ENCODE results near the gene CYTH1. TPM values are rescaled to one million over a fixed set of nuclear protein-coding genes. Genes with fewer than 3 reads are reported as not detected.

Gene CYTH1
- total and polyA plus RNA-seq, 7 experiments from 2014 or later = 297 to 452 (median 418) TPM

GRCh38 chr17:78825696-78826095 lies 43.6 kb upstream of the CYTH1 start:
- H3K27me3 ChIP-seq (ENCODE audit: control insufficient read depth in 2 of 2, insufficient read depth in 2 of 2, low read length in 2 of 2) = no peaks in the 10 kb centered on the region
- no peak for DNase-seq
- H3K27me3 Mint-ChIP-seq = no peaks in the 10 kb centered on the region
- H3K4me3 Mint-ChIP-seq = peak overlapping the region in 3 of 10 donors; percentile 4 to 16 (median 9)
- peaks cover 32 to 94% (median 37%) of the 10 kb centered on the region in 3 experiments for H3K36me3 ChIP-seq (ENCODE audit: control insufficient read depth in 2 of 3, insufficient read depth in 3 of 3, low read length in 3 of 3)
- peaks cover 26 to 85% (median 59%) of the 10 kb centered on the region in 5 donors for H3K36me3 Mint-ChIP-seq
- no peaks in the 10 kb centered on the region for H3K9me3 ChIP-seq (ENCODE audit: control insufficient read depth in 2 of 3, low read length in 3 of 3)
- H3K4me3 ChIP-seq (ENCODE audit: low read length) = no peak overlapping the region
- CTCF ChIA-PET = interaction anchor here (1.0 kb wide), 1 partner anchor 117 kb away, joined by 3 read pairs; no protein-coding TSS in a partner anchor
- no peak for ATAC-seq
- POLR2A ChIA-PET = interaction anchor here (0.7 to 1.1 kb wide), 2 partner anchors 42 to 55 kb away, joined by 3 to 4 read pairs; no protein-coding TSS in a partner anchor
- peaks cover 0 to 4% of the 10 kb centered on the region in 2 donors for H3K4me1 ChIP-seq (ENCODE audit: control insufficient read depth in 2 of 2, insufficient read depth in 2 of 2, low read length in 2 of 2)
- peak overlapping the region; percentile 3 to 99 (median 90) for H3K27ac Mint-ChIP-seq
- peaks cover 0 to 4% (median 0%) of the 10 kb centered on the region in 11 donors for H3K9me3 Mint-ChIP-seq
- no peak overlapping the region for H3K27ac ChIP-seq (ENCODE audit: low read depth, low read length)
- H3K4me1 Mint-ChIP-seq = peaks cover 29 to 70% (median 45%) of the 10 kb centered on the region in 7 donors
- intact Hi-C loops (cut with micrococcal nuclease) = no loop called here

GRCh38 chr17:78824240-78824639 lies 42.2 kb upstream of the CYTH1 start:
- intact Hi-C loops (cut with micrococcal nuclease) = no loop called here
- ChIA-PET CTCF (no interaction called here), POLR2A (interaction anchor here (0.5 to 2.0 kb wide), 4 partner anchors 16 to 135 kb away, joined by 3 to 4 read pairs (median 4); no protein-coding TSS in a partner anchor)
- peaks cover 0 to 4% (median 0%) of the 10 kb centered on the region in 11 donors for H3K9me3 Mint-ChIP-seq
- Histone ChIP-seq H3K4me3 (ENCODE audit: low read length) (no peak overlapping the region), H3K27me3 (ENCODE audit: control insufficient read depth in 2 of 2, insufficient read depth in 2 of 2, low read length in 2 of 2) (no peaks in the 10 kb centered on the region), H3K4me1 (ENCODE audit: control insufficient read depth in 2 of 2, insufficient read depth in 2 of 2, low read length in 2 of 2) (peaks cover 12 to 17% of the 10 kb centered on the region in 2 donors), H3K27ac (ENCODE audit: low read depth, low read length) (no peak overlapping the region), H3K9me3 (ENCODE audit: control insufficient read depth in 2 of 3, low read length in 3 of 3) (no peaks in the 10 kb centered on the region), H3K36me3 (ENCODE audit: control insufficient read depth in 2 of 3, insufficient read depth in 3 of 3, low read length in 3 of 3) (peaks cover 26 to 90% (median 33%) of the 10 kb centered on the region in 3 experiments)
- DNase-seq (no peak), ATAC-seq (no peak)
- H3K27ac Mint-ChIP-seq = peak overlapping the region; percentile 25 to 99 (median 90)
- no peaks in the 10 kb centered on the region for H3K27me3 Mint-ChIP-seq
- peaks cover 22 to 82% (median 57%) of the 10 kb centered on the region in 5 donors for H3K36me3 Mint-ChIP-seq
- peaks cover 37 to 76% (median 50%) of the 10 kb centered on the region in 7 donors for H3K4me1 Mint-ChIP-seq
- peak overlapping the region in 5 of 10 donors; percentile 8 to 39 (median 25) for H3K4me3 Mint-ChIP-seq

DNA sequence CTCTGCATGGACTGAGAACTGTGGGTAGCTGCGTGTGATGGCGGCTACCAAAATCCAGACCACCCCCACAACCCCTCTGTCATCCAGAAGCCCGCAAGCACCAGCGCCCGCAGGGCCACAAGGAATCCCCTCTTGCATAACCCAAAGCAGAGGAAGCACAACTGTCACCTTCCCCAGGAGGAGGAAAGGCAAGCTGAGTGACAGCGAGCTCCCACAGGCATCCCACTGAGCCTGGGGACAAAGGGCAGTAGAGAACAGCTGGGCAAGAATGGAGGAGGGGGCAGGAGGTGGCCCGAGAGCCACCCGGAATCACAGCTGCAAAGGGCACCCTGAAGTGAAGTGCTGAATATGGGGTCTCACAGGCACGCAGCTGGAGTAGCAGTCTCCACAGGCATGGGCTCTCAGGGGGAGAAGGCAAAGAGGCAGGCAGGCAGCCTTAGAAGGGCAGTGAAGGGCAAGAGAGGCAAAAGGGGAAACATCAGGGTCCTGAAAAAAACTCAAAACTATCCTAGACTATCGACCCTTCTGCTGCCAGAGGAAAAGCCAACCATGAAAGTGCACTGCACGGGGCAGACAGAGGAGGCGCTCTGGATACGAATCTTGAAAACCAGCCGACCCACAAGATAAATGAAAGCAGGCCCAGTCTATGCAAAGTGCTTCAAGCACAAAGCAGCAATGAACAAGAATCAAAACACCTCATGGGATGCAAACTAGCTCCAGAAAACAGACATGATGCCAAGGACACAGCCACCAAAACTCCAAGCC lies 41.4 kb upstream of the CYTH1 start:
- no peaks in the 10 kb centered on the region for H3K27me3 Mint-ChIP-seq
- peaks cover 21 to 81% (median 61%) of the 10 kb centered on the region in 5 donors for H3K36me3 Mint-ChIP-seq

GRCh38 chr17:78822552-78822951 lies 40.5 kb upstream of the CYTH1 start:
- peaks cover 0 to 2% (median 0%) of the 10 kb centered on the region in 11 donors for H3K9me3 Mint-ChIP-seq
- Histone ChIP-seq H3K36me3 (ENCODE audit: control insufficient read depth in 2 of 3, insufficient read depth in 3 of 3, low read length in 3 of 3) (peaks cover 33 to 80% (median 39%) of the 10 kb centered on the region in 3 experiments), H3K9me3 (ENCODE audit: control insufficient read depth in 2 of 3, low read length in 3 of 3) (no peaks in the 10 kb centered on the region), H3K4me1 (ENCODE audit: control insufficient read depth in 2 of 2, insufficient read depth in 2 of 2, low read length in 2 of 2) (peaks cover 27 to 32% of the 10 kb centered on the region in 2 donors), H3K27ac (ENCODE audit: low read depth, low read length) (no peak overlapping the region), H3K27me3 (ENCODE audit: control insufficient read depth in 2 of 2, insufficient read depth in 2 of 2, low read length in 2 of 2) (no peaks in the 10 kb centered on the region), H3K4me3 (ENCODE audit: low read length) (no peak overlapping the region)
- H3K4me3 Mint-ChIP-seq = peak overlapping the region in 4 of 10 donors; percentile 6 to 50 (median 24)
- DNase-seq (no peak), ATAC-seq (no peak)
- no peaks in the 10 kb centered on the region for H3K27me3 Mint-ChIP-seq
- H3K27ac Mint-ChIP-seq = peak overlapping the region; percentile 68 to 99 (median 94)
- CTCF ChIA-PET = interaction anchor here (0.7 kb wide), 1 partner anchor 14 kb away, joined by 3 read pairs; no protein-coding TSS in a partner anchor
- peaks cover 44 to 86% (median 59%) of the 10 kb centered on the region in 7 donors for H3K4me1 Mint-ChIP-seq
- intact Hi-C loops (cut with micrococcal nuclease) = no loop called here
- POLR2A ChIA-PET = interaction anchor here (2.0 kb wide), 1 partner anchor 63 kb away, joined by 4 read pairs; no protein-coding TSS in a partner anchor
- H3K36me3 Mint-ChIP-seq = peaks cover 16 to 74% (median 53%) of the 10 kb centered on the region in 5 donors

More for the DNA sequence above, 41.4 kb upstream of the CYTH1 start:
- no peak for ATAC-seq
- no peaks in the 10 kb centered on the region for H3K9me3 ChIP-seq (ENCODE audit: control insufficient read depth in 2 of 3, low read length in 3 of 3)
- intact Hi-C loops (cut with micrococcal nuclease) = no loop called here
- H3K27me3 ChIP-seq (ENCODE audit: control insufficient read depth in 2 of 2, insufficient read depth in 2 of 2, low read length in 2 of 2) = no peaks in the 10 kb centered on the region
- Mint-ChIP-seq H3K4me1 (peaks cover 44 to 83% (median 56%) of the 10 kb centered on the region in 7 donors), H3K4me3 (peak overlapping the region in 2 of 10 donors; percentile 25 to 39), H3K9me3 (peaks cover 0 to 5% (median 0%) of the 10 kb centered on the region in 11 donors), H3K27ac (peak overlapping the region in 8 of 9 donors; percentile 77 to 99 (median 95))
- POLR2A ChIA-PET = interaction anchor here (0.5 to 2.0 kb wide), 4 partner anchors 17 to 136 kb away, joined by 3 to 4 read pairs (median 4); no protein-coding TSS in a partner anchor
- H3K4me1 ChIP-seq (ENCODE audit: control insufficient read depth in 2 of 2, insufficient read depth in 2 of 2, low read length in 2 of 2) = peaks cover 18 to 23% of the 10 kb centered on the region in 2 donors
- H3K36me3 ChIP-seq (ENCODE audit: control insufficient read depth in 2 of 3, insufficient read depth in 3 of 3, low read length in 3 of 3) = peaks cover 27 to 83% (median 33%) of the 10 kb centered on the region in 3 experiments
- no peak overlapping the region for H3K4me3 ChIP-seq (ENCODE audit: low read length)
- H3K27ac ChIP-seq (ENCODE audit: low read depth, low read length) = peak overlapping the region; percentile 18
- no peak for DNase-seq
- CTCF ChIA-PET = no interaction called here

DNA sequence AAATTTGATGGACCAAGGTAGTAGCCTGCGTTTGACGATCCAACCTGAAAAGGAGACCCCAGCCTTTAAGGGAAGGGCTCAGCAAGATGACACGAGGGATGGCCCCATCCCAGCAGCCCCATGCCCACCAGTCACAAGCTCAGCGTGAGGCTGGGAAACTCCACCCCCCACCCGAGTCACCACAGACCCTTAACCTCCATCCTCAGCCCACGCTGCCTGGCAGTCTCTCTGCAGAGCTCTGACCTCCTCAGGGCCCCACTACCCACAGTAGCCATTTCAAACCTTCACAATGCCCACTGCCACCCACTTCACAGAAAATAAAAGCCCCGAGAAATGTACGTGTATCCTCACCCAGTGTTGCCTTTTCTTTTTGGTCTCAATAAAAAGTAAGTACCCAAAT lies 39.9 kb upstream of the CYTH1 start:
- Mint-ChIP-seq H3K36me3 (peaks cover 19 to 74% (median 51%) of the 10 kb centered on the region in 5 donors), H3K27me3 (no peaks in the 10 kb centered on the region), H3K4me1 (peaks cover 49 to 92% (median 65%) of the 10 kb centered on the region in 7 donors), H3K9me3 (peaks cover 0 to 2% (median 0%) of the 10 kb centered on the region in 11 donors), H3K4me3 (no peak overlapping the region), H3K27ac (peak overlapping the region; percentile 38 to 99 (median 94))
- ChIA-PET CTCF (interaction anchor here (0.6 to 0.7 kb wide), 2 partner anchors 14 to 16 kb away, joined by 3 read pairs; no protein-coding TSS in a partner anchor), POLR2A (no interaction called here)
- no peak for DNase-seq
- Histone ChIP-seq H3K36me3 (ENCODE audit: control insufficient read depth in 2 of 3, insufficient read depth in 3 of 3, low read length in 3 of 3) (peaks cover 29 to 75% (median 39%) of the 10 kb centered on the region in 3 experiments), H3K27ac (ENCODE audit: low read depth, low read length) (peak overlapping the region; percentile 30), H3K4me3 (ENCODE audit: low read length) (no peak overlapping the region), H3K9me3 (ENCODE audit: control insufficient read depth in 2 of 3, low read length in 3 of 3) (no peaks in the 10 kb centered on the region), H3K4me1 (ENCODE audit: control insufficient read depth in 2 of 2, insufficient read depth in 2 of 2, low read length in 2 of 2) (peaks cover 31 to 38% of the 10 kb centered on the region in 2 donors), H3K27me3 (ENCODE audit: control insufficient read depth in 2 of 2, insufficient read depth in 2 of 2, low read length in 2 of 2) (no peaks in the 10 kb centered on the region)
- ATAC-seq = no peak
- intact Hi-C loops (cut with micrococcal nuclease) = no loop called here

DNA sequence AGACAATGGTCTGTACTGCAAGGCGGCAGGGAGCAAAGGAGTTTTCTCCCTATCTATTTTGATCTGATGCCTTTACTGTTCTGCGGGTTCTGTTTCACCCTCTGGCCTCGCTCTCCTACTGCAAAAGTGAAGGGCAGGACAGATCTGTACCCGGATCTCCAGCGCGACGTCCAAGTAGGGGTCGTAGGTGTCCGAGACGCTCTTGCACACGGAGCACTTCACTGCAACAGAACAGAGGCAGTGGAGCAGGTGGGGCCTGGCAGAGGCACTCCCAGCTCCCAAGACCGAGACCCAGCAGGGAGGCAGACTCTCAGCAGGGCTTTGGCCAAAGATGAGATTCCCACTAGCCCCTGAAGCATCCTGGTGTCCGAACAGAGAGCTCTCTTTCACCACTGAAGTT lies 38.8 kb upstream of the CYTH1 start:
- Mint-ChIP-seq H3K27me3 (no peaks in the 10 kb centered on the region), H3K4me1 (peaks cover 48 to 91% (median 68%) of the 10 kb centered on the region in 7 donors), H3K9me3 (peaks cover 0 to 2% (median 0%) of the 10 kb centered on the region in 11 donors), H3K4me3 (peak overlapping the region in 4 of 10 donors; percentile 6 to 82 (median 60)), H3K36me3 (peaks cover 21 to 72% (median 50%) of the 10 kb centered on the region in 5 donors), H3K27ac (peak overlapping the region; percentile 94 to 99 (median 96))
- DNase-seq (no peak), ATAC-seq (no peak)
- no peaks in the 10 kb centered on the region for H3K9me3 ChIP-seq (ENCODE audit: control insufficient read depth in 2 of 3, low read length in 3 of 3)
- H3K36me3 ChIP-seq (ENCODE audit: control insufficient read depth in 2 of 3, insufficient read depth in 3 of 3, low read length in 3 of 3) = peaks cover 25 to 71% (median 38%) of the 10 kb centered on the region in 3 experiments
- ChIA-PET POLR2A (interaction anchor here (0.8 to 3.4 kb wide), 6 partner anchors 11 to 81 kb away, joined by 3 to 23 read pairs (median 3); no protein-coding TSS in a partner anchor), CTCF (interaction anchor here (0.6 kb wide), 1 partner anchor 96 kb away, joined by 3 read pairs; no protein-coding TSS in a partner anchor)
- intact Hi-C loops (cut with micrococcal nuclease) = no loop called here
- H3K4me3 ChIP-seq (ENCODE audit: low read length) = no peak overlapping the region
- peaks cover 42% of the 10 kb centered on the region in 2 donors for H3K4me1 ChIP-seq (ENCODE audit: control insufficient read depth in 2 of 2, insufficient read depth in 2 of 2, low read length in 2 of 2)
- no peaks in the 10 kb centered on the region for H3K27me3 ChIP-seq (ENCODE audit: control insufficient read depth in 2 of 2, insufficient read depth in 2 of 2, low read length in 2 of 2)
- peak overlapping the region; percentile 88 for H3K27ac ChIP-seq (ENCODE audit: low read depth, low read length)
